NB4 (cell line): ENCODE data around the gene CAMK2N1.
"Not testable (repeated sequence)": the region's sequence is repeated elsewhere in the genome, so short reads cannot be mapped to it uniquely, and the experiment has no call there.

Experiments
- MYC ChIP-seq: IDR thresholded peaks from 2 replicates; pipeline ENCODE4 v1.6.1; 2011; ENCODE audit warnings: low read depth, low read length
- POLR2A ChIP-seq: IDR thresholded peaks from 2 replicates; pipeline ENCODE4 v1.6.1; 2011; ENCODE audit warnings: mild to moderate bottlenecking; ENCODE audit not compliant: insufficient read length; ENCODE audit errors: extremely low read depth
- TF ChIP-seq, protein P1 (sequence below): IDR thresholded peaks from one replicate; pipeline ENCODE4 v1.5.1; 2012; ENCODE audit warnings: low read depth, low read length

DNA sequence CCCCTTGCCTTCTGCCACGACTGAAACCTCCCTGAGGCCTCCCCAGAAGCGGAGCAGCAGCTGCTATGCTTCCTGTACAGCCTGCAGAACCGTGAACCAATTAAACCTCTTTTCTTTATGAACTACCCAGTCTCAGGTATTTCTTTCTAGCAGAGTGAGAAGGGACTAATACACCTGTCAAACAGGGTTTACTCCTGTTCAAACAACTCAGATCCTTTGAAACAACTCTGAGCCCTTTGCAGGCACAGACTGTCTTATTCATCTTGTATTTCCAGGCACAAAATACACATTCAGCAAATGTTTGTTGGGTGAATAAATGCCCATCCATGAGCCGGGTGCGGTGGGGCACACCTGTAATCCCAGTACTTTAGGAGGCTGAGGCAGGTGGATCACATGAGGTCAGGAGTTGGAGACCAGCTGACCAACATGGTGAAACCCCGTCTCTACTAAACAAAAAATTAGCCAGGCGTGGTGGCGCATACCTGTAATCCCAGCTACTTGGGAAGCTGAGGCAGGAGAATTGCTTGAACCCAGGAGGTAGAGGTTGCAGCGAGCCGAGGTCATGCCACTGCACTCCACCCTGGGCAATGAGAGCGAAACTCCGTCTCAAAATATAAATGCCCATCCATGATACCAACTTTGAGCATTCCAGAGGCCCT, 10.8 kb upstream of the CAMK2N1 start:
- TF ChIP-seq, protein P1, sequence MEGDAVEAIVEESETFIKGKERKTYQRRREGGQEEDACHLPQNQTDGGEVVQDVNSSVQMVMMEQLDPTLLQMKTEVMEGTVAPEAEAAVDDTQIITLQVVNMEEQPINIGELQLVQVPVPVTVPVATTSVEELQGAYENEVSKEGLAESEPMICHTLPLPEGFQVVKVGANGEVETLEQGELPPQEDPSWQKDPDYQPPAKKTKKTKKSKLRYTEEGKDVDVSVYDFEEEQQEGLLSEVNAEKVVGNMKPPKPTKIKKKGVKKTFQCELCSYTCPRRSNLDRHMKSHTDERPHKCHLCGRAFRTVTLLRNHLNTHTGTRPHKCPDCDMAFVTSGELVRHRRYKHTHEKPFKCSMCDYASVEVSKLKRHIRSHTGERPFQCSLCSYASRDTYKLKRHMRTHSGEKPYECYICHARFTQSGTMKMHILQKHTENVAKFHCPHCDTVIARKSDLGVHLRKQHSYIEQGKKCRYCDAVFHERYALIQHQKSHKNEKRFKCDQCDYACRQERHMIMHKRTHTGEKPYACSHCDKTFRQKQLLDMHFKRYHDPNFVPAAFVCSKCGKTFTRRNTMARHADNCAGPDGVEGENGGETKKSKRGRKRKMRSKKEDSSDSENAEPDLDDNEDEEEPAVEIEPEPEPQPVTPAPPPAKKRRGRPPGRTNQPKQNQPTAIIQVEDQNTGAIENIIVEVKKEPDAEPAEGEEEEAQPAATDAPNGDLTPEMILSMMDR, result not testable (repeated sequence)
- TF ChIP-seq POLR2A, MYC: not testable (repeated sequence)
